Umbilical cord (tissue), 2 donors: ENCODE measurements around the gene SCMH1. TPM values are rescaled to one million over a fixed set of nuclear protein-coding genes. Genes with fewer than 3 reads are reported as not detected.

Experiments
- DNase-seq: peaks from one replicate; pipeline ENCODE4 v3.0.0-alpha.2; 2015; ENCODE audit warnings: low spot score
- total RNA-seq: library from RNA; depleted of rRNA; stranded (reverse); fragments of >200 nt; gene quantifications from one replicate; pipeline ENCODE4 v1.2.3, GENCODE V29; 2014; ENCODE audit warnings: low replicate concordance; ENCODE audit not compliant: insufficient read depth

SCMH1 gene
- total RNA-seq, 1 donor from 2014 or later, result 120 TPM

DNA sequence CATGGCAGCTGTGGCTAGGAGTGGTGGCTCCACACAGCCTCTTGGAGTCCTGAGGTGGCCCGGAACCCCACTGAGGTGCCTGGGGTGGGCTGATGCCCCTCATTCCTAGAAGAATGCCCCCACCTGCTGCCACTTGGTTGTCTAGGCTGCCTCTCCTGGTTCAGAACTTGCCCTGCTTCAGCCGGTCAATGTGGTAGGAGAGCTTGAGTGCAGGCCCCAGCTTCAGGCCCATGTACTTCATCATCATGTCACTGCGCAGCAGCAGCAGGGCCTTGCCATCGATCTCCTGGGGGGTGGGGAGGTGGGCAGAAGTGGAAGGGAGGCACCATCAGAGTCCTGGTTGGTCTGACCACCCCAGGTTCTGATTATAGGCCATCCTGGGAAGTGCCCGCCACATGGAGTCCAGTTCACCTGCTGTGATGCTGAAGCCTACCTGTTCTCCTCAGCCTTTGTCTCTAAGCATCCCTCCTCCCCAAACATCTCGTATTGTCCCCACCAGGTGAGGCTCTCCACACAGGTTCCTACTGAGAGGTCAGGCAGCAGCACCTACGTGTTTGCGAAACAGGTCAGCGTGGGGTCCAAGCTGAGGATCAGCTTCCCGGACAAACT, 214.0 kb downstream of the SCMH1 start:
- no peak for DNase-seq

DNA sequence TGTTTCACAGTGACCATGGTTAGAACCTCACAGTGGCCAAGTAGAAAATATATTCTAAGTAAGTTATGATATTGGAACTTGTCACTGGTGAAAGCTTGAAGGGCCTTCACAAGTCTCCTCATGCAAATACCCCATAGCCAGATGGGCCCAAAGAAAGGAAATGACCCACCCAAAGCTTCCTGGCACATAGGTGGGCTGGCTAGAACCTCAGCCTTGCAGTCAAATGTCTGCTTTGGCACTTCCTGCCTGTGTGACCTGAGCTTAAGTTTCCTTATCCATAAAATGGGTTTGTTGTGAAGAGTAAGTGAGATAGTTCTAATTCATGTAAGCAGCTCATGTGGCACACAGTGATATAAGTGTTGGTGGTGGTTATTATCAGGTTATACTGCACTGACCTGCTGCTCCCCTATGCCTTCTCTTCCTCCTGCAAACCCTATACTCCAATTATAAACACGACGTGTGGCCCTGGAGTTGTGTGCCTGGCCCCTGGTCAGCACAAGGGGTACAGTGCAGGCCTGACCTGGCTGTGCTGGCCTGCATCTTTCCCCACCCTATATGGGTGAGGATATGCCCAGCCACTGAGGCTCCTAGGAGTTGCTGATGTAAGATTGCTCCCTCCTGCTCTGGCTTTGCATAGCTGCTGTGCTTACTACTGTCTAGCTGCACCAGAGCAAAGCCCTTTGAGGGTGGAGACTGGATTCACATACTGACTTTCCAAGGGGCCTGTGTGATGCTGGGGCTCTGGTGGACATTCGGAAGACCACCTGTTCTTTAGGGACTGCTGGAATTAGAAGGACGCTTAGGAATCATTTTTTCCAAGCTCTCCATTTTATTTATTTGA, 215.9 kb downstream of the SCMH1 start:
- DNase-seq, result no peak

DNA sequence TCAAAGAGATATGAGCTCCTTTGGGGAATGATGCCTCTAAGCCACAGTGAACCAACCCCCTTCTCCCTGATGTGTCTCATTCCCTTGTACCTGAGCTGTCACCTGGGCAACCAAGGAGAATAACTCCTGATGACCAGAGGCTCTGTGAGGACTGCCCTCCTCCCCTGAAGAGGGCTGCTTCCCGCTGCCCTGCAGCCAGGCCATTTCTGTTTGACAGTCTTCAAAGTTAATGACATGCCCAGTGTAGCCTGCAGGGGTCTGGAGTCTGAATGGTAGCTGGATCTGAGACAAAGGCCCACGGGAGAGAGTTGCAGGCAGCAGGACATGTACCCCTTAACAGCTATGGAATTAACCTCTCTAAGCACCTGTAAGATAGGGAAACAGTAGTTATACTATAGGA, 217.2 kb downstream of the SCMH1 start:
- DNase-seq, result no peak

GRCh38 chr1:41023279-41023990, 218.7 kb downstream of the SCMH1 start:
- DNase-seq, result no peak

DNA sequence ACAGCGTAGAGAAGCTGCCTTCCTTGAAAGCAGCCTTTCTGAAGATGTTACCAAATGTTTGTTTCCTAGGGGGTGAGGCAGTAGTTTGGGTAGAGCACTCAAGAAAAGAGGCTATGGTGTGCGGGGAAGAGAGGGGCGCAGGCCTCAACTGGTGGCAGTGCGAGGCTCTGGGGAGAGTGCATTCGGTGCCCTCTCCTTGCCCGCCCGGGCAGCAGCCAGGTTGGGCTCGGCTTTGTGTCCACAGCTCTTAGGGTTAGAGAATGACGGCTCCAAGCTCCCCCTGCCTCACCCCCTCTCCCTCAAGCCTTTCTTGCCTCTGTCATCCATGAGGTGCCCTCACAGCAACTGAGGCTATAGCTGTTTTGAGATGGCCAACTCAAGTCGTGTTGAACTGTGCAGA, 219.7 kb downstream of the SCMH1 start:
- DNase-seq, result no peak

- DNase-seq, result peak; percentile 26
These were observed 220.4 kb downstream of the SCMH1 start, which contains the start of gene SLFNL1 for GRCh38 chr1:41021526-41022308. Gene SLFNL1 (minus strand): TSS chr1:41021725. CDS start chr1:41020660, 1,065 bp downstream.

DNA sequence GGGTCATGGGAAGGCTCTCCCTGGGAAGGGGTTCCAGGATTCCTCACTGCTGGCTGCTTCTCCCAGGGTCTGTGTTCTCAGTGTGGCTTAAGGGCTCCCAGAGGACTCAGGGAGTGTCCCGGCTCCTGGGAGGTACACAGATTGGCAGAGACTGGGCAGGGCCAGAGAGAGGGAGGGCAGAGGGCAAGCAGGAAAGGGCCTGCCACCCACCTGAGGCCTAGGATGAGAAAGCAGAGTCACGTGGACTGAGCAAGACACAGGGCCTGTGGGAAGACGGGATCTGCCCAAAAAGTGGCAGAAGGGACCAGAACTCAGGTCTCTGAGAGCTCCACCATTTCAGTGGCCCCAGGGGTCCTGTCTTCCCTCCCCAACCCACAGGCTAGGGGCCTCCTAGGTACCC, 221.5 kb downstream of the SCMH1 start:
- DNase-seq, result no peak

DNA sequence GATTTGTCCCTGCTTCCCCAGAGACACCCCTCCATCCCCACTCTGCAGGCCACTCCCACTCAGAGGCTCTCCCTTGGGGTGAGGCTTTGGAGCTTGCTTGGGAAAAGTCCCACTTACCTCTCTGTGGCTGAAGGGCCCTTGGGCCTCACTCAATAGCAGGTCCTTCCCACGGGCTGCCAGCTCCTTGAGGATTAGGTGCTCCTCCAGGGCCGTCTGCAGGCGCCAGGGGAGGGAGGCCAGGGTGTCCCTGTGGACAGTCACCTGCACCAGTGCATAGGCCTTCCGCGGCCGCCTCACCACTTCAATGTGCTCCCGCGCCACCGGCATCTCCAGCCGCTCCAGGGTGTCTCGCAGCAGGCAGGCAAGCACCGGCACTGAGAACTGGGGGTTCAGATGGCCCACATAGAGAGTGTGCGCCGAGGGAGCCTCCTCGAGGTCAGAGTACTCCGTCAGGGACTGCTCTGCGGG, 222.0 kb downstream of the SCMH1 start:
- DNase-seq, result no peak

DNA sequence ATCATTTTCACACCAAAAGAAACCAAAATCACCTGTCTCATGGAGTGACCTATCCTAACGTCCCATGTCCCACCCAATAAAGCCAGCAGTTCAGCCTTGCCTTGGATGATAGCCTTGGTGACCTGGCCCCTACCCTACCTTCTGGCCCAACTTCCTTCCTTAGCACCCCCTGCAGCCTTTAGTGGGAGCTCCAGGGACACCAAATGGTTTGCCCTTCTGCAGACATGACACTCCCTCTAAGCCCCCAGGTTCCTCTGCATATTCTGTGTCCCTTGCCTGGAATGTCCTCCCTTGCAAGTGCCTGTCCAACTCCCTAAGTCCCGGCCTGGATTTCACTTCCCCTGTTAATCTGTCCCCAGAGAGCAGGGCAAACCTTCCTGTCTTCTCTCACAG, 222.8 kb downstream of the SCMH1 start:
- DNase-seq, result no peak

- DNase-seq, result no peak
These were observed 224.1 kb downstream of the SCMH1 start for GRCh38 chr1:41018018-41018410.

GRCh38 chr1:41017141-41018017, 224.7 kb downstream of the SCMH1 start:
- no peak for DNase-seq

- no peak for DNase-seq
These were observed 226.1 kb downstream of the SCMH1 start for GRCh38 chr1:41015897-41016470.

- DNase-seq, result no peak
These were observed 226.7 kb downstream of the SCMH1 start for GRCh38 chr1:41015281-41015896.

DNA sequence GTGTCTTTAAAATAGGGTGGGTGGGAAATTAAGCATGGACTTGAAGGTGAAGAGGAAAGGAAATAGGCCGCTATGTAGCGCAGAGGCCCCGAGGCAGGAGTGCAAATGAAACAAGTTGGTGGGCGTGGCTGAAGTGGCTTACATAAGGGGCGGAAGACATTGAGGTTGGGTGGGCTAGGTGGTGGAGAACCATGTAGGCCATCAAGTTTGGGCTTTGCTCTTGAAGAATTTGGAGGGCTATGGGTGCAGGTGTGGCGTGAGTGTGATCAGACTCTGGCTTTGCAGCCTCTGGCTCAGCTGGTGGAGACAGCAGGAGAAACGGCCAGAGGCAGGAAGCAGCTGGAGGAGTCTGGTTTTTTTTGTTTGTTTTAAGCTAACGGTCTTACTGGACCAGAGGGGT, 227.2 kb downstream of the SCMH1 start:
- no peak for DNase-seq

DNA sequence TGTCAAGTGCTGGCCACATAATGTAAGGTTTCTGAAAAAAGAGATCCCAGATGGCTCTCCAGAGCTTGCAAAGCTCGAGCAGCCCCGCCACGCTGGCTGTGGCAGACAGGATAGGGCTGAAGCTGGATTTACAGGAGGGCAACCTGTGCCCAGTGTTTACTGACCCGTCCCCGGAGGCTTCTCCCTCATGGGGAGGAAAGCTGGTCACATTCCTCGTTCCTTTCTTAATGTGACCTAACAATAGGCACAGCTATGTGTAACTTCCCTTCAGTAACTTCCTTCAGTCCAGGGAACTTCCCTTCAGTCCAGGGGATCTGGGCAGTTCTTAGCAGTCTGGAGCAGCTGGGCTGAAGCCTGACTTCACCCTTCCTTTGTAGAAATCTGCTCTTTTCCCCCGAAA, 228.3 kb downstream of the SCMH1 start:
- no peak for DNase-seq

DNA sequence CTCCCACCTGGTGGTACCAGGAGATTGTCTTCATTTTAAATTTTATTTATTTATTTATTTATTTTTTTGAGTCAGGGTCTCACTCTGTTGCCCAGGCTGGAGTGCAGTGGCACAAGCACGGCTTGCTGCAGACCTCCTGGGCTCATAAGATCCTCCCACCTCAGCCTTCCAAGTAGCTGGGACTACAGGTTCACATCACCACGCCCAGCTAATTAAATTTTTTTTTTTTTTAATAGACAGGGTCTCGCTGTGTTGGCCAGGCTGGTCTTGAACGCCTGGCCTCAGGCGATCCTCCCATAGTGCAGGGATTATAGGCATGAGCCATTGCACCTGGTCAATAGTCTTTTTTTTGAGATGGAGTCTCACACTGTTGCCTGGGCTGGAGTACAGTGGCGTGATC, 229.1 kb downstream of the SCMH1 start:
- no peak for DNase-seq

- DNase-seq, result no peak
These were observed 231.8 kb downstream of the SCMH1 start for GRCh38 chr1:41010345-41010744.

DNA sequence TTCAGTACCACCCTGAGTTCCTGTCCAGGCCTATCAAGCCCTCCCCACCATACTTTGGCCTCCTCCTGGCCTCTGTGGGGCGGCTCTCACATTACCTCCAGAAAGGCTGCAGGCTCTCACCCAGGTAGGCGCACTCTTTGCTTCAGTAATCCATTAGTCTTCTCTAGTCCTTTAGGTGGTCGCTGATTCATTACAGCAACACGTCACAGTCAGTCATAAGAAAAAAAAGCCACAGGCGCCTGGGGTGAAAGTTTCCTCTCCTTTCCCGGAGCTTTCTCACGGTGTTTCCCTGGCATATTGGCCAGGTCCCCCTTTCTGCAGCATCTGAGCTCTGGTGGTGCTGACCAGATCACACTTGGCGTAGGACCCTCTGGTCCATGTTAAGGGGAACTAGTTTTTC, 232.6 kb downstream of the SCMH1 start:
- DNase-seq, result no peak

DNA sequence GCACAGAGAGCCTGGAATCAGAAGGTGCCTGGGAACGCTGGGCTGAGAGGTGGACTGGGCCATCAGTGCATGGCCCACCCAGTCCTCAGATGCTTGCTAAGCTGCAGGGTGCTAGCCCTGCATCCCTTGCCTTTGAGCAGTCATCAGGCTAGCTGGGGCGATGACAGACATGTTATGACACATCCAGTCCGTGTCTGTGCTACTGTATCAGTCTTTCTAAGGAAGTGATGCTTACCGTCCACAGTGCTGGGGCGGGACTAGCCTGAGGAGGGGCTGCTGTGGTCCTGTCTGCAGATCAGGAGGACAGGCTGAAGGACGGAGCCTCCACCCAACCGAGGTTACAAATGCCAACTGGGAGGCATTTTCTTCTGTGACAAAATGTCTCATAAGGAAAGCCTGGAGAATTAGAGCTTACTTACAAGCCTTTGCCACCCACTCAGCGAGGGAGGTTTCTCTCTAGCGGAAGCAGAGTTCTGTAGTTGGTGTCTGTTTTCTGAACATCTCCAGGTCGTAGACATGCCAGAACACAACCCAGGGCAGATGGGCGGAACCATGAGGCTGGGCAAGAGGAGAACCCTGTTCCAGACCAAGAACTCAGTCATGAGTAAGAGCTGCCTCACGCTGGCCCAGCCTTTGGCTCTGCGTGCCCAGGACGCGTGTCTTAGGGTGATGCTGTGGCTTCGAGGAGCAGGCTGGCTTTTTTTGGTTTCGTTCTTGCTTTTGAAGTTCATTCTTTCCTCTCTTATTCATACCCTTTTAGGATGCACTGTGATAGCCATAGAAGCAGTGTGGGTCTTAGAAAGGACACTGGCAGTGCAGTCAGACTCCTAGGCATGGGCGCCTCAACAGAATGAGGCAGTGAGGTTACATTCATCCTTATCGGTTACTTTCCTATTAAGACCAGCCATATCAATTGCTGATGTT, 234.9 kb downstream of the SCMH1 start:
- DNase-seq, result no peak
